Gastroesophageal sphincter (tissue), 4 donors: ENCODE results near the gene MEN1. TPM values are rescaled to one million over a fixed set of nuclear protein-coding genes. Genes with fewer than 3 reads are reported as not detected.

Experiments
- ATAC-seq: fragments of 150-250 bp; one replicate; pipeline ENCODE4 v1.9.1; 2016; ENCODE audit warnings: mild to moderate bottlenecking, moderate library complexity
- H3K27ac ChIP-seq, 4 donors: fragments of 200-600 bp; sonication (generic) in 3 of 4; 1 replicate in 3 of 4; 2 replicates in 1 of 4; pipeline ENCODE4 v1.5.1; 2016 to 2019
- H3K27me3 ChIP-seq: fragments of 200-600 bp; sonication (generic); one replicate; pipeline ENCODE4 v1.5.1; 2019
- H3K36me3 ChIP-seq, 2 donors: fragments of 200-600 bp; sonication (generic); one replicate each; pipeline ENCODE4 v1.5.1; 2019; ENCODE audit warnings: control low read depth in 1 of 2
- H3K4me1 ChIP-seq, 3 donors: fragments of 200-600 bp; sonication (generic); 1 replicate in 2 of 3; 2 replicates in 1 of 3; pipeline ENCODE4 v1.5.1; 2016 to 2019; ENCODE audit warnings: control low read depth in 2 of 3
- H3K4me3 ChIP-seq, 2 donors: fragments of 200-600 bp; sonication (generic); one replicate each; pipeline ENCODE4 v1.5.1; 2019; ENCODE audit warnings: mild to moderate bottlenecking in 1 of 2, moderate library complexity in 1 of 2
- H3K9me3 ChIP-seq, 3 donors: fragments of 200-600 bp; sonication (generic); one replicate each; pipeline ENCODE4 v1.5.1; 2017 to 2019; ENCODE audit warnings: control low read depth in 2 of 3
- CTCF ChIP-seq, 4 experiments: fragments of 200-600 bp in 2 of 4; fragments of 450-650 bp in 2 of 4; sonication (generic) in 1 of 4; IDR thresholded peaks; one replicate each; pipeline ENCODE4 v1.5.1; 2017 to 2019; ENCODE audit warnings: antibody characterized with exemption in 4 of 4, mild to moderate bottlenecking in 2 of 4, moderate library complexity in 2 of 4
- EP300 ChIP-seq: sonication (generic); formaldehyde crosslinking; IDR thresholded peaks from one replicate; pipeline ENCODE4 v1.6.1; 2017; ENCODE audit warnings: antibody characterized with exemption, mild to moderate bottlenecking
- POLR2A ChIP-seq, 2 donors: fragments of 450-650 bp; IDR thresholded peaks; one replicate each; pipeline ENCODE4 v1.6.1; 2017; ENCODE audit warnings: antibody characterized with exemption in 2 of 2, mild to moderate bottlenecking in 2 of 2, moderate library complexity in 1 of 2
- POLR2AphosphoS5 ChIP-seq: sonication (generic); formaldehyde crosslinking; IDR thresholded peaks from one replicate; pipeline ENCODE4 v1.6.1; 2017; ENCODE audit warnings: antibody characterized with exemption
- WGBS, 2 donors: methylation state at CpG; one replicate each; pipeline ENCODE4 v1.1.5; 2018; ENCODE audit warnings: low coverage in 1 of 2; 5-methylcytosine and 5-hydroxymethylcytosine counted together
- total RNA-seq, 4 donors: library from RNA; depleted of rRNA; stranded (reverse); fragments of >200 nt; gene quantifications; one replicate each; pipeline ENCODE4 v1.1.0, GENCODE V29; 2016

MEN1 gene
- total RNA-seq, 4 donors from 2014 or later: 7.1 to 20.9 (median 11.6) TPM

GRCh38 chr11:64777449-64778222 is 32.7 kb downstream of the MEN1 start:
- peaks cover 29 to 54% (median 36%) of the 10 kb centered on the region in 3 donors for H3K4me1 ChIP-seq

DNA sequence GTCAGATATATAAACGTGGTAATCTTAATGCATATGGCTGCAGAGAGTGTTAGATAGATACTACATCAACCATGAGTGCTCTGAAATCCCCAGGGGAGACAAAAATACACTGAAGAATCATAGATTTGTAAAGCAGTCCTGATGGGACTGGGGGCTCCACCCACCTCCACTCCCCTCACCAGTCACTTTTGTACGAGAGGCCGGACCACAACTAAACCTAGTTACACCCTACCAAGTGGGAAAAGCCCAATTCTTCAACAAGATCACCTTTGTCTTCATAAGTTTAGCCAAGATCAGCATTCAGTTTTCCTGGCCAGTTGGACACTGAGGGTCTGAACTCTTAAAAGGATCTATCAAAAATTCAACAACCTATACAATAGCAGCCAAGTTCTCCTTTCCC is 33.5 kb downstream of the MEN1 start:
- ATAC-seq: no peak
- no peaks in the 10 kb centered on the region for H3K27me3 ChIP-seq
- H3K36me3 ChIP-seq: peaks cover 11 to 53% of the 10 kb centered on the region in 2 donors
- H3K27ac ChIP-seq: peak overlapping the region; percentile 14 to 100 (median 100)
- no peak for TF ChIP-seq CTCF (IDR thresholded peaks at IDR 0.05)
- no peak for TF ChIP-seq EP300
- no peak for TF ChIP-seq POLR2AphosphoS5
- no peak for TF ChIP-seq POLR2A (IDR thresholded peaks at IDR 0.05)
- H3K9me3 ChIP-seq: no peaks in the 10 kb centered on the region
- WGBS, 2 donors: 0 to 9% methylated on average over 1 to 3 of the region's 3 CpGs
- peak overlapping the region; percentile 77 to 87 for H3K4me3 ChIP-seq
- H3K4me1 ChIP-seq: peaks cover 33 to 62% (median 40%) of the 10 kb centered on the region in 3 donors

More at GRCh38 chr11:64777449-64778222, 32.7 kb downstream of the MEN1 start:
- no peak for TF ChIP-seq POLR2AphosphoS5
- no peak for TF ChIP-seq CTCF (IDR thresholded peaks at IDR 0.05)
- TF ChIP-seq POLR2A (IDR thresholded peaks at IDR 0.05): no peak
- no peak for TF ChIP-seq EP300
- ATAC-seq: peak; percentile 27
- Histone ChIP-seq H3K4me3 (peak overlapping the region; percentile 77 to 87), H3K9me3 (no peaks in the 10 kb centered on the region), H3K27ac (peak overlapping the region; percentile 97 to 100 (median 100)), H3K36me3 (peaks cover 11 to 45% of the 10 kb centered on the region in 2 donors), H3K27me3 (no peaks in the 10 kb centered on the region)
- WGBS, 2 donors: 0 to 3% methylated on average over 2 to 5 of the region's 98 CpGs

DNA sequence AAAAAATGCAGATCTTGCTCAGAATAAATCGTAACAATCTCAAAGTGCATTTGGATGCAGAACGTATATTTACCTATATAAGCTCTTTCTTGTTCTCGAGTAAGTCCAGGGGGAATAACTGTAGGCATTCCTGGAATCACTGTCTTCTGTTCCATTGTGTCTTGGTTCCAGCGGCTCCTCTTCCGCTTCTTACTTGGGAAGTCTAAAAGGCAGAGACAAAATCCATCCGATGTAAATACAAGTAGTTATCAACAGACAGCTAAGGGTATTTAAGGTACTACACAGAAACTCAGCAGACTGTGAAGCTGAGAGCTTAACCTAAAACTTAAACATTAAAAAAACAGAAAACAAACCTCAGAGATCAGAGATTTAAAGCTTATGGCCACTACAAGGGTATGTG is 33.9 kb downstream of the MEN1 start:
- peaks cover 11 to 57% of the 10 kb centered on the region in 2 donors for H3K36me3 ChIP-seq
- H3K27ac ChIP-seq: peak overlapping the region in 2 of 4 donors; percentile 99 to 100
- H3K4me3 ChIP-seq: peak overlapping the region in 1 of 2 donors; percentile 77
- peaks cover 34 to 66% (median 40%) of the 10 kb centered on the region in 3 donors for H3K4me1 ChIP-seq
- 16 to 39% methylated on average over 3 to 6 of the region's 6 CpGs for WGBS, 2 donors
- no peak for TF ChIP-seq POLR2A (IDR thresholded peaks at IDR 0.05)
- TF ChIP-seq EP300: no peak
- no peak for TF ChIP-seq POLR2AphosphoS5
- no peak for TF ChIP-seq CTCF (IDR thresholded peaks at IDR 0.05)
- no peak for ATAC-seq
- H3K27me3 ChIP-seq: no peaks in the 10 kb centered on the region
- no peaks in the 10 kb centered on the region for H3K9me3 ChIP-seq

- no peaks in the 10 kb centered on the region for H3K27me3 ChIP-seq
- TF ChIP-seq POLR2AphosphoS5: no peak
- TF ChIP-seq POLR2A (IDR thresholded peaks at IDR 0.05): no peak
- TF ChIP-seq EP300: no peak
- TF ChIP-seq CTCF (IDR thresholded peaks at IDR 0.05): no peak
- no peak for ATAC-seq
- no peaks in the 10 kb centered on the region for H3K9me3 ChIP-seq
- H3K4me1 ChIP-seq: peaks cover 34 to 74% (median 34%) of the 10 kb centered on the region in 3 donors
- H3K4me3 ChIP-seq: no peak overlapping the region
- H3K27ac ChIP-seq: peak overlapping the region in 2 of 4 donors; percentile 20 to 63
- WGBS, 2 donors: 40 to 60% methylated on average over 3 to 4 of the region's 5 CpGs
- peaks cover 23 to 80% of the 10 kb centered on the region in 2 donors for H3K36me3 ChIP-seq
Measured at GRCh38 chr11:64774144-64774543, 36.2 kb downstream of the MEN1 start.
